GM21515 (cell line): Measurements from ENCODE around the gene ATP6V1B1.

Experiments
- ATAC-seq: cut with Tn5 transposase; IDR thresholded peaks from one replicate; pipeline ENCODE4 v1.9.1; 2021; ENCODE audit not compliant: unreplicated experiment

ATP6V1B1 gene

GRCh38 chr2:70901227-70902066 lies 34.3 kb upstream of the ATP6V1B1 start:
- ATAC-seq = no peak

- ATAC-seq = no peak
Measured at GRCh38 chr2:70902067-70902442, 33.6 kb upstream of the ATP6V1B1 start.

GRCh38 chr2:70902579-70902978 lies 33.1 kb upstream of the ATP6V1B1 start:
- no peak for ATAC-seq

- no peak for ATAC-seq
Measured at GRCh38 chr2:70903171-70903570, 32.5 kb upstream of the ATP6V1B1 start.

- ATAC-seq = no peak
Measured at GRCh38 chr2:70903641-70904340, 31.9 kb upstream of the ATP6V1B1 start.

- ATAC-seq = no peak
Measured at GRCh38 chr2:70904371-70905216, 31.1 kb upstream of the ATP6V1B1 start.

GRCh38 chr2:70905443-70906421 lies 30.0 kb upstream of the ATP6V1B1 start:
- ATAC-seq = no peak

GRCh38 chr2:70906439-70907005 lies 29.2 kb upstream of the ATP6V1B1 start:
- no peak for ATAC-seq

- ATAC-seq = no peak
Measured at GRCh38 chr2:70907130-70908057, 28.3 kb upstream of the ATP6V1B1 start.

GRCh38 chr2:70916291-70916690 lies 19.4 kb upstream of the ATP6V1B1 start:
- no peak for ATAC-seq

GRCh38 chr2:70918016-70918415 lies 17.7 kb upstream of the ATP6V1B1 start:
- ATAC-seq = no peak

GRCh38 chr2:70919672-70920366 lies 15.9 kb upstream of the ATP6V1B1 start:
- ATAC-seq = no peak

GRCh38 chr2:70920367-70920715 lies 15.4 kb upstream of the ATP6V1B1 start:
- no peak for ATAC-seq

- ATAC-seq = no peak
Measured at GRCh38 chr2:70921031-70921430, 14.7 kb upstream of the ATP6V1B1 start.

GRCh38 chr2:70921839-70922234 lies 13.9 kb upstream of the ATP6V1B1 start:
- ATAC-seq = no peak

GRCh38 chr2:70922235-70923234 lies 13.2 kb upstream of the ATP6V1B1 start:
- no peak for ATAC-seq

GRCh38 chr2:70923378-70924015 lies 12.2 kb upstream of the ATP6V1B1 start:
- ATAC-seq = no peak
